C4-2B (cell line): ENCODE data around the gene GALNT13.

Experiments
- CTCF ChIP-seq: fragments of 450-650 bp; conservative IDR thresholded peaks from 2 replicates; pipeline ENCODE4 v1.5.1; 2017; ENCODE audit warnings: mild to moderate bottlenecking
- ZFX ChIP-seq: fragments of 450-650 bp; IDR thresholded peaks from 2 replicates; pipeline ENCODE4 v1.6.1; 2017

GRCh38 chr2:154466226-154466625 lies 594.5 kb downstream of the GALNT13 start:
- no peak for TF ChIP-seq CTCF
- TF ChIP-seq ZFX: no peak
